Lung (tissue), 12 donors: Measurements from ENCODE around the gene CHAC2. TPM values are rescaled to one million over a fixed set of nuclear protein-coding genes. Genes with fewer than 3 reads are reported as not detected.

Experiments
- ATAC-seq: fragments of 200-7000 bp; cut with Tn5 transposase; one replicate; pipeline ENCODE4 v1.9.1; 2020; ENCODE audit warnings: moderate number of reproducible peaks; ENCODE audit not compliant: insufficient read depth, low FRiP score
- DNase-seq, 3 donors: peaks; one replicate each; pipeline ENCODE4 v3.0.0-alpha.2; 2013 to 2017
- H3K27ac ChIP-seq, 2 donors: one replicate each; pipeline ENCODE4 v1.5.1; 2013; ENCODE audit warnings: mild to moderate bottlenecking in 2 of 2, moderate library complexity in 2 of 2, control low read depth in 1 of 2, inconsistent platforms in 1 of 2, low read depth in 1 of 2, low read length in 1 of 2
- H3K27me3 ChIP-seq, 3 donors: one replicate each; pipeline ENCODE4 v1.5.1; 2013; ENCODE audit warnings: low read length in 2 of 3; ENCODE audit not compliant: control insufficient read depth in 3 of 3, insufficient read depth in 3 of 3
- H3K36me3 ChIP-seq, 4 donors: one replicate each; pipeline ENCODE4 v1.5.1; 2013; ENCODE audit warnings: low read length in 4 of 4, mild to moderate bottlenecking in 1 of 4, moderate library complexity in 1 of 4; ENCODE audit not compliant: control insufficient read depth in 4 of 4, insufficient read depth in 4 of 4
- H3K4me1 ChIP-seq, 5 donors: one replicate each; pipeline ENCODE4 v1.5.1; 2013; ENCODE audit warnings: low read length in 5 of 5, mild to moderate bottlenecking in 2 of 5, moderate library complexity in 1 of 5; ENCODE audit not compliant: control insufficient read depth in 5 of 5, insufficient read depth in 5 of 5
- H3K4me3 ChIP-seq: one replicate; pipeline ENCODE4 v1.5.1; 2013; ENCODE audit warnings: mild to moderate bottlenecking, control low read depth, moderate library complexity
- H3K9ac ChIP-seq, 2 donors: one replicate each; pipeline ENCODE4 v1.5.1; 2013; ENCODE audit warnings: low read length in 2 of 2, control low read depth in 1 of 2; ENCODE audit not compliant: insufficient read depth in 1 of 2
- H3K9me3 ChIP-seq, 4 donors: one replicate each; pipeline ENCODE4 v1.5.1; 2013; ENCODE audit warnings: low read length in 3 of 4, mild to moderate bottlenecking in 1 of 4, moderate library complexity in 1 of 4; ENCODE audit not compliant: control insufficient read depth in 4 of 4, insufficient read depth in 3 of 4
- CTCF ChIP-seq: IDR thresholded peaks from 2 replicates; pipeline ENCODE4 v1.5.1; 2012; ENCODE audit warnings: mild to moderate bottlenecking; ENCODE audit errors: control extremely low read depth, extremely low read depth
- WGBS, 2 donors: extraction: QIAGEN DNeasy Blood & Tissue Kit; methylation state at CpG; one replicate each; pipeline ENCODE4 v1.1.7; 2013; 5-methylcytosine and 5-hydroxymethylcytosine counted together
- polyA plus RNA-seq, 2 donors: library from polyadenylated mRNA; stranded (reverse); fragments of 200-250 nt; gene quantifications; one replicate each; pipeline ENCODE4 v1.2.1, GENCODE V29; 2013
- total RNA-seq, 2 donors: library from RNA; depleted of rRNA in 1 of 2; stranded (reverse); fragments of >200 nt in 1 of 2; gene quantifications; one replicate each; pipeline ENCODE4 v1.2.1, GENCODE V29; 2014 to 2021
- donor health status: control.
- donor health status: control.
- donor health status: Bipolar disorder and iron deficiency.
- donor health status: healthy.
- donor health status: DM: yes; HTN: yes; CAD: no.

CHAC2 gene
- total and polyA plus RNA-seq, 4 donors = 1.6 to 5.4 (median 4.4) TPM

GRCh38 chr2:53727921-53728320 lies 39.7 kb upstream of the CHAC2 start:
- no peak for TF ChIP-seq CTCF
- H3K9me3 ChIP-seq = peaks cover 0 to 3% (median 0%) of the 10 kb centered on the region in 4 donors
- peaks cover 2 to 16% (median 5%) of the 10 kb centered on the region in 4 donors for H3K36me3 ChIP-seq
- no peak overlapping the region for H3K4me3 ChIP-seq
- ATAC-seq (no peak), DNase-seq (no peak)
- WGBS, 2 donors = 95 to 99% methylated on average over 3 of the region's 3 CpGs
- H3K4me1 ChIP-seq = no peaks in the 10 kb centered on the region
- H3K27me3 ChIP-seq = no peaks in the 10 kb centered on the region
- no peak overlapping the region for H3K9ac ChIP-seq
- no peak overlapping the region for H3K27ac ChIP-seq

- 90 to 95% methylated on average over 1 of the region's 1 CpG for WGBS, 2 donors
- Histone ChIP-seq H3K36me3 (peaks cover 2 to 16% (median 6%) of the 10 kb centered on the region in 4 donors), H3K27me3 (no peaks in the 10 kb centered on the region), H3K27ac (no peak overlapping the region), H3K9me3 (peaks cover 0 to 3% (median 0%) of the 10 kb centered on the region in 4 donors), H3K9ac (no peak overlapping the region), H3K4me3 (no peak overlapping the region), H3K4me1 (no peaks in the 10 kb centered on the region)
- no peak for TF ChIP-seq CTCF
- DNase-seq (no peak), ATAC-seq (no peak)
Measured at GRCh38 chr2:53729143-53729762, 38.4 kb upstream of the CHAC2 start.

GRCh38 chr2:53737091-53737490 lies 30.5 kb upstream of the CHAC2 start:
- H3K9ac ChIP-seq = no peak overlapping the region
- no peaks in the 10 kb centered on the region for H3K9me3 ChIP-seq
- H3K4me3 ChIP-seq = no peak overlapping the region
- ATAC-seq (no peak), DNase-seq (no peak)
- TF ChIP-seq CTCF = no peak
- no peak overlapping the region for H3K27ac ChIP-seq
- H3K27me3 ChIP-seq = no peaks in the 10 kb centered on the region
- 82 to 93% methylated on average over 5 of the region's 5 CpGs for WGBS, 2 donors
- no peaks in the 10 kb centered on the region for H3K4me1 ChIP-seq
- H3K36me3 ChIP-seq = peaks cover 0 to 12% (median 1%) of the 10 kb centered on the region in 4 donors

- Histone ChIP-seq H3K4me3 (no peak overlapping the region), H3K4me1 (no peaks in the 10 kb centered on the region), H3K27me3 (no peaks in the 10 kb centered on the region), H3K9ac (no peak overlapping the region), H3K27ac (no peak overlapping the region), H3K36me3 (peaks cover 0 to 11% (median 1%) of the 10 kb centered on the region in 4 donors), H3K9me3 (no peaks in the 10 kb centered on the region)
- TF ChIP-seq CTCF = no peak
- 43 to 73% methylated on average over 1 of the region's 1 CpG for WGBS, 2 donors
- ATAC-seq = no peak
- DNase-seq = no peak
Measured at GRCh38 chr2:53739032-53739431, 28.6 kb upstream of the CHAC2 start.
